Sigmoid colon (tissue), 4 donors: ENCODE data around the gene RNF151.

ENCODE experiments used
- POLR2A ChIP-seq, 2 donors: fragments of 450-650 bp; IDR thresholded peaks; one replicate each; pipeline ENCODE4 v1.6.1; 2016; ENCODE audit warnings: antibody characterized with exemption in 2 of 2, mild to moderate bottlenecking in 2 of 2, moderate library complexity in 2 of 2
- POLR2AphosphoS5 ChIP-seq, 4 donors: sonication (generic); formaldehyde crosslinking; IDR thresholded peaks; one replicate each; pipeline ENCODE4 v1.6.1; 2017; ENCODE audit warnings: antibody characterized with exemption in 4 of 4
- TF ChIP-seq, protein P1 (sequence below), 4 experiments: fragments of 450-650 bp in 3 of 4; fragments of 200-600 bp in 1 of 4; IDR thresholded peaks; one replicate each; pipeline ENCODE4 v1.5.1; 2016 to 2019; ENCODE audit warnings: antibody characterized with exemption in 4 of 4, mild to moderate bottlenecking in 3 of 4, moderate library complexity in 2 of 4

DNA sequence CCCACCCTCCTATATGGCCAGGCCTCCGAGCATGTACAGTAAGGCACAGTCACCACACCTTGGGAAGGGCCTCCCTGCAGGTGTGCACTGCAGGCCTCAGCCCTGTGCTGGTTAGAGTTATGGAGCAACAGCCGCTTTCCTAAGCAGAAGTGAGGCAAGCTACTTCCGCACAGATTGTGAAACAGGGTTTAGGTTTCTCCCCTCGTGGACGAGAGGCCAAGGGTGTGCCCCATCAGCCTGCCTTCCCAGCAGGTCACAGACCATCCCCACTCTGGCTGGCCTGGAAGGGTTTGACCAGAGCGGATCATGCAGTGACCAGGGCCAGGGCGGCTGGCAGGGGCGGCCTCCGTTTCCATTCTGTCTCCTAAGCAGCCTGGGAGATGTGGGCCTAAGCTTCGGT, 28.3 kb upstream of the RNF151 start:
- TF ChIP-seq, protein P1, sequence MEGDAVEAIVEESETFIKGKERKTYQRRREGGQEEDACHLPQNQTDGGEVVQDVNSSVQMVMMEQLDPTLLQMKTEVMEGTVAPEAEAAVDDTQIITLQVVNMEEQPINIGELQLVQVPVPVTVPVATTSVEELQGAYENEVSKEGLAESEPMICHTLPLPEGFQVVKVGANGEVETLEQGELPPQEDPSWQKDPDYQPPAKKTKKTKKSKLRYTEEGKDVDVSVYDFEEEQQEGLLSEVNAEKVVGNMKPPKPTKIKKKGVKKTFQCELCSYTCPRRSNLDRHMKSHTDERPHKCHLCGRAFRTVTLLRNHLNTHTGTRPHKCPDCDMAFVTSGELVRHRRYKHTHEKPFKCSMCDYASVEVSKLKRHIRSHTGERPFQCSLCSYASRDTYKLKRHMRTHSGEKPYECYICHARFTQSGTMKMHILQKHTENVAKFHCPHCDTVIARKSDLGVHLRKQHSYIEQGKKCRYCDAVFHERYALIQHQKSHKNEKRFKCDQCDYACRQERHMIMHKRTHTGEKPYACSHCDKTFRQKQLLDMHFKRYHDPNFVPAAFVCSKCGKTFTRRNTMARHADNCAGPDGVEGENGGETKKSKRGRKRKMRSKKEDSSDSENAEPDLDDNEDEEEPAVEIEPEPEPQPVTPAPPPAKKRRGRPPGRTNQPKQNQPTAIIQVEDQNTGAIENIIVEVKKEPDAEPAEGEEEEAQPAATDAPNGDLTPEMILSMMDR (IDR thresholded peaks at IDR 0.05), result no peak
- TF ChIP-seq POLR2AphosphoS5 (IDR thresholded peaks at IDR 0.05) (no peak), POLR2A (IDR thresholded peaks at IDR 0.05) (no peak)
